ENCODE results near the gene WWP2.

GRCh38 chr16:69794486-69794885 is 32.4 kb downstream of the WWP2 start:
- TF ChIP-seq CTCF (IDR thresholded peaks at IDR 0.05; ENCODE audit: poor library complexity, severe bottlenecking) (no peak), SMC3 (conservative IDR thresholded peaks at IDR 0.05; ENCODE audit: poor library complexity) (no peak), EZH2 (IDR thresholded peaks at IDR 0.05; ENCODE audit: borderline replicate concordance, insufficient read depth, low read length, poor library complexity, severe bottlenecking) (no peak), TAF1 (IDR thresholded peaks at IDR 0.05; ENCODE audit: low read depth) (no peak), POLR2AphosphoS5 (IDR thresholded peaks at IDR 0.05) (no peak), EP300 (conservative IDR thresholded peaks at IDR 0.05; ENCODE audit: poor library complexity, severe bottlenecking) (no peak)
